Measurements from ENCODE around the gene LRRC74A. TPM values are rescaled to one million over a fixed set of nuclear protein-coding genes. Genes with fewer than 3 reads are reported as not detected.

Gene LRRC74A
- total and polyA plus RNA-seq, 2 of the 4 experiments (the other 2 are of a cell fraction): not detected

- H3K18ac ChIP-seq (ENCODE audit: low read depth, low read length): no peak overlapping the region
- intact Hi-C loops (cut with micrococcal nuclease) (no loop called here), in situ Hi-C loops (cut with MboI; ENCODE audit: low sequenced_read_pairs) (loop anchor here (5.0 kb wide), 2 partner anchors 112 to 152 kb away; no protein-coding TSS in a partner anchor), dilution Hi-C loops (cut with HindIII; ENCODE audit: low sequenced_read_pairs, unreplicated experiment) (no loop called here)
- H2AK5ac ChIP-seq (ENCODE audit: low read depth, low read length): no peak overlapping the region
- H2BK5ac ChIP-seq (ENCODE audit: low read depth, low read length, poor library complexity, severe bottlenecking): no peak overlapping the region
- no peak overlapping the region for H3K4me2 ChIP-seq (ENCODE audit: low read depth, low read length)
- H3K56ac ChIP-seq (ENCODE audit: extremely low read depth, insufficient read depth, low read length): no peak overlapping the region
- H2BK15ac ChIP-seq (ENCODE audit: low read depth, low read length): no peak overlapping the region
- no TSS peak for BruUV-seq (replicated peaks)
- H3K9me3 ChIP-seq (ENCODE audit: control insufficient read depth, insufficient read depth, low read length): no peaks in the 10 kb centered on the region
- DNase-seq: no peak
- H3K27me3 ChIP-seq (ENCODE audit: control insufficient read depth, insufficient read depth, low read length): no peaks in the 10 kb centered on the region
- no peak overlapping the region for H2BK20ac ChIP-seq (ENCODE audit: low read depth, low read length)
- ChIA-PET POLR2A (ENCODE audit: unreplicated experiment) (interaction anchor here (0.7 kb wide), 1 partner anchor 130 kb away, joined by 8 read pairs; no protein-coding TSS in a partner anchor), CTCF (no interaction called here)
- 100% methylated on average over 3 of the region's 4 CpGs; no CpG with 5 or more reads in 1 of the 2 experiments for WGBS, 2 experiments (ENCODE audit: extremely low coverage in 2 of 2, insufficient read length in 1 of 2)
- peaks cover 6% of the 10 kb centered on the region; the same call in 1 of the 2 replicates for H3K9me1 ChIP-seq (ENCODE audit: insufficient read depth, low read length)
- H3K36me3 ChIP-seq (ENCODE audit: control insufficient read depth, insufficient read depth, low read length): no peaks in the 10 kb centered on the region
- no peak overlapping the region for H3K23ac ChIP-seq (ENCODE audit: low read depth, low read length)
- no peak overlapping the region for H4K91ac ChIP-seq (ENCODE audit: insufficient read depth, low read depth, low read length)
- H3K79me1 ChIP-seq (ENCODE audit: low read depth in 1 of 2, low read length in 2 of 2): peaks cover 0 to 10% of the 10 kb centered on the region in 2 experiments; a peak in 1 of 4 replicates
- no peak overlapping the region for H2AFZ ChIP-seq (replicated peaks; ENCODE audit: low read length, poor library complexity)
- no peak overlapping the region for H3K27ac ChIP-seq (ENCODE audit: insufficient read depth, low read length)
- no peak overlapping the region for H4K5ac ChIP-seq (ENCODE audit: low read depth, low read length)
- peaks cover 5% of the 10 kb centered on the region for H3K4me1 ChIP-seq (ENCODE audit: control insufficient read depth, insufficient read depth, low read length)
- H3K4me3 ChIP-seq (ENCODE audit: insufficient read depth, low read depth, low read length): no peak overlapping the region
- H3K4ac ChIP-seq (ENCODE audit: low read depth, low read length): no peak overlapping the region
- TF ChIP-seq CEBPB (IDR thresholded peaks at IDR 0.05; ENCODE audit: low read depth, low read length) (no peak), BHLHE40 (IDR thresholded peaks at IDR 0.05; ENCODE audit: low read depth, low read length) (no peak), MXI1 (IDR thresholded peaks at IDR 0.05; ENCODE audit: borderline replicate concordance, low read depth, low read length) (no peak), NFE2L2 (IDR thresholded peaks at IDR 0.05; ENCODE audit: low read depth, low read length) (no peak), RFX5 (IDR thresholded peaks at IDR 0.05; ENCODE audit: low read depth, low read length) (no peak), FOS (IDR thresholded peaks at IDR 0.05; ENCODE audit: low read depth, low read length) (no peak), SMC3 (IDR thresholded peaks at IDR 0.05; ENCODE audit: low read depth, low read length) (no peak), USF2 (IDR thresholded peaks at IDR 0.05; ENCODE audit: low read depth, low read length) (no peak), CTCF (conservative IDR thresholded peaks at IDR 0.05; ENCODE audit: low read depth, low read length) (no peak), CHD1 (IDR thresholded peaks at IDR 0.05; ENCODE audit: low read depth, low read length) (no peak), RCOR1 (IDR thresholded peaks at IDR 0.05; ENCODE audit: insufficient replicate concordance, low read length) (no peak), RAD21 (IDR thresholded peaks at IDR 0.05; ENCODE audit: low read length) (no peak), POLR2A (IDR thresholded peaks at IDR 0.05; ENCODE audit: low read depth, low read length) (no peak), MAFK (IDR thresholded peaks at IDR 0.05; ENCODE audit: low read depth, low read length) (no peak)
- no peak overlapping the region for H3K14ac ChIP-seq (replicated peaks; ENCODE audit: low read depth, low read length)
- no peak overlapping the region for H2BK120ac ChIP-seq (ENCODE audit: low read depth, low read length)
- H4K8ac ChIP-seq (ENCODE audit: low read depth in 2 of 2, low read length in 2 of 2): no peak overlapping the region
- no peak for ATAC-seq (ENCODE audit: low read depth)
- no peak overlapping the region for H2AK9ac ChIP-seq (replicated peaks; ENCODE audit: low read depth, low read length, poor library complexity)
- H3K9ac ChIP-seq (ENCODE audit: low read depth, low read length): no peak overlapping the region
- H4K20me1 ChIP-seq (ENCODE audit: insufficient read depth, low read length): no peaks in the 10 kb centered on the region
Measured at GRCh38 chr14:76910371-76910890, 84.2 kb downstream of the LRRC74A start.

Measured in IMR-90 (cell line).